Raji (cell line): ENCODE results near the gene UVRAG.

Experiments used
- POLR2A ChIP-seq: IDR thresholded peaks from 2 replicates; pipeline ENCODE4 v1.6.1; 2011; ENCODE audit warnings: low read depth, low read length, control low read depth; ENCODE audit not compliant: insufficient read depth

UVRAG gene

GRCh38 chr11:76148941-76149613 is 334.1 kb downstream of the UVRAG start:
- TF ChIP-seq POLR2A = no peak

GRCh38 chr11:76149713-76150112 is 334.7 kb downstream of the UVRAG start:
- no peak for TF ChIP-seq POLR2A

- no peak for TF ChIP-seq POLR2A
Observed at GRCh38 chr11:76150141-76150540, 335.1 kb downstream of the UVRAG start.

GRCh38 chr11:76151556-76152085 is 336.6 kb downstream of the UVRAG start:
- no peak for TF ChIP-seq POLR2A

- 0 out of 2 replicates have a peak, but pooled peaks have one; percentile 26 for TF ChIP-seq POLR2A
Observed at GRCh38 chr11:76152086-76152681, 337.2 kb downstream of the UVRAG start.

- TF ChIP-seq POLR2A = no peak
Observed at GRCh38 chr11:76152741-76153570, 337.9 kb downstream of the UVRAG start.

- no peak for TF ChIP-seq POLR2A
Observed at GRCh38 chr11:76153571-76153923, 338.5 kb downstream of the UVRAG start.

- no peak for TF ChIP-seq POLR2A
Observed at GRCh38 chr11:76155500-76156227, 340.7 kb downstream of the UVRAG start.

- no peak for TF ChIP-seq POLR2A
Observed at GRCh38 chr11:76156971-76157427, 342.0 kb downstream of the UVRAG start.

- no peak for TF ChIP-seq POLR2A
Observed at GRCh38 chr11:76157891-76158290, 342.9 kb downstream of the UVRAG start.

GRCh38 chr11:76158394-76159302 is 343.6 kb downstream of the UVRAG start:
- no peak for TF ChIP-seq POLR2A

GRCh38 chr11:76159303-76159937 is 344.4 kb downstream of the UVRAG start:
- no peak for TF ChIP-seq POLR2A

- no peak for TF ChIP-seq POLR2A
Observed at GRCh38 chr11:76159983-76160661, 345.1 kb downstream of the UVRAG start.
